ENCODE data around the gene ADARB2.

The ADARB2 gene

DNA sequence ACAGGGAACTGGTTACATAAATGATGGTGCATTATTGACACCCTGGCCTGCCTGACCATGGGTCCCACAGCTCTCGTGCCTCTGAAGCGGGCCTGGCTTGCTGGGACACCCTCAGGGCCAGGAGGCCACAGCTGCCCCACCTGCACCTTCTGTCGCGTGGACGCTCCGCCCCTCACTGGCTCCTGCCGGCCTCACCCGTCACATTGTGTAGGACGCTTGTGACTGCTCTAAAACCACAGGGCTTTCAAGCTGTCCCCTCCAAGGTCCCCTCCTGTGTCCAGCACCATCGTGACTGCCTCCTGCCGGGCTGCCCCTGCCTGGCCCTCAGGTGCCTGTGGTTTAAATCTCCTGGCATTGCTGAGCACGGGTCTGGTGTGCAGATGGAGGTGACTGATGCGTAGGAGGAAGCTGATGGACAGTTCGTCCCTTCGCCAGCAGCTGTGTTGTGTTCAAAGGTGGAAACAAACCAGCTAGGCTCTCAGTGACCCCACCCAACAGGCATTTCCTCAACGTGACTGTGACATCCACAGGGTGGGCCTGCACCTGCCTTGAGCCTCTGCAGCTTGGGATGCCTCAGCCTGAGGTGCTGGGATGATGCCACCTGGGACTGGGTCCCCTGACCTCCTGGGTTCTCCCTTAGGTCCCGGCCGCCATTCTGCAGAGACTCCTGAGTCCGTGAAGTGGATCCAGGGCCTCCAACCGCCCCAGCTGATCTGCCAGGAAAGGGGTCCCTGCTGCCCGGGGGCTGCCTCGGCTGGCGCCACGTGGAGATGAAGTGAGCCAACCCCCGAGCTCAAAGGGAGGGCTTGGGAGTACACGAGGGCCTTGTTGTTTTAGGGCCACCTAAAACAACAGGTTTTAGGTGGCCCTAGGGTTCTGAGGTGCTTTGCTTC is 532.6 kb downstream of the ADARB2 start:
- DNase-seq (ENCODE audit: low read depth): no peak

DNA sequence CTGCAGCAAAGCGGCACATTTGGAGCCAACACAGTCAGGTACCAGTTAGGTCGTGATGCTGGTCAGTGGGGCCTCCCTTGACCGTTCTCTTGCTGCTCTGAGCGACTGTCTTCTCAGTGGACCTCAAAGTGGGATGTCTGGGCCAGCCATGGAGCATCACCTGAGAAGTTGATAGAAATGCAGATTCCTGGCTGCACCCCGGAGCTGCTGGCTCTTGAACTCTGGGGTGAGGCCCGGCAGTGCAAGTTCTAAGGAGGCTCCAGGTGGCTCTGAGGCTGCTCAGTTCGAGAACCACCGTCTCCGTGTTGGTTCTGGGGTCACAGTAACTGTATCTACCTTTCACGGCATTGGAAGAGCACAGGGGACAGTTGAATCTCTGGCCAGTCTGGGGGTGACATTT is 533.6 kb downstream of the ADARB2 start:
- no peak for DNase-seq (ENCODE audit: low read depth)

- no peak for DNase-seq (ENCODE audit: low read depth)
Observed at GRCh38 chr10:1203216-1203615, 534.1 kb downstream of the ADARB2 start.

DNA sequence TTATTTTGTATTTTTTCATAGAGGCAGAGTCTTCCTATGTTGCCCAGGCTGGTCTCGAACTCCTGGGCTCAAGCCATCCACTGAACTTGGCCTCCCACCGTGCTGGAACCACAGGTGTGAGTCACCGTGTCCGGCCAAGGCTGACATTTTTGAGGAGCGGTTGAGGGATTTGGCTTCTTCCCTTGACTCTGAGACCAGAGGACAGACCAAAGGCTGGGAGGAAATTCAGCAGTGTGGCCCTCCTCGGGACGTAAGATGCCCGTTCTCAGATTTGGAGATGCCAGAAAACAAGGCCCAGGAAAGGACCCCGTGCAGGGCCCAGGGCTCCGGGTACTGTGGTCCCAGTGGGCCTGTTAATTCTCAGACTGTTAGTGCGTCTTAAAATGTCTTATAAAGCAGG is 535.0 kb downstream of the ADARB2 start:
- no peak for DNase-seq (ENCODE audit: low read depth)

DNA sequence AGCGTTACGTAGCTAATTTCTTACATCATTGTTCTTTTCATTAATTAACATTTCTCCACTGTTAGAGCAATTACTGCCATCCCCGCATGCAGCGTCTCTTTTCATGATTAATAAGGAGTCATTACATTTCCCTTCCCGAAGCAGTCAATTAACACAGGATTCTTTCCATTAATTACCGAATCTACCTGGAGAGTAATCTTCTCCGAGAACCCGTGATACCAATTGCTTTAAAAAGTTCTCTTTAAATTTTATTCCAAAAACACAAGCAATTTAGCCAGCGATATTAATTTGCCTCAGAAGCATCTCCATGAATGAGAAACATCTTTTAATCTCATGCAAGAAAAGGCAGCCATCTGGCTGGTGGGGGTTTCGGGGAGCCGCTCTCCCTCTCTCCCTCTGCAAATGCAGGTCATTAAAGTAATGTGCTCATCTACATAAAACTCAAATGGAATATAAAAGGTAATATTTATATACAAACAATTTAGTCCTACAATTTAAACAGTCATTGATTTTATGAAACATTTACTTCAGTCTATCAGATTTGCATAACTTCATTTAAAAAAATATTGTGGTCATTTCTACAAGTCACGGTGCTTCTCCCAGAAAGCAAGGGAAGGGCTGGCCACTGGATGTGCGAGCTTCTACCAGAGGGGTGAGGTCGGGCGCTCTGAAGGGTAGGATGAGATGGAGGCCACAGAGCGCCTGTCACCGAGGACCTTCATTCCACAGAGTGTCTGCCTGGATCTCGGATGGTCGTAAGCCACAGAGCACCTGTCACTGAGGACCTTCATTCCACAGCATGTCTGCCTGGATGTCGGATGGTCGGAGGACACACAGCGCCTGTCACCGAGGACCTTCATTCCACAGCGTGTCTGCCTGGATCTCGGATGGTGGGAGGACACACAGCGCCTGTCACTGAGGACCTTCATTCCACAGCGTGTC is 536.2 kb downstream of the ADARB2 start:
- no peak for DNase-seq (ENCODE audit: low read depth)

GRCh38 chr10:1199897-1200721 is 537.2 kb downstream of the ADARB2 start:
- DNase-seq (ENCODE audit: low read depth): no peak

DNA sequence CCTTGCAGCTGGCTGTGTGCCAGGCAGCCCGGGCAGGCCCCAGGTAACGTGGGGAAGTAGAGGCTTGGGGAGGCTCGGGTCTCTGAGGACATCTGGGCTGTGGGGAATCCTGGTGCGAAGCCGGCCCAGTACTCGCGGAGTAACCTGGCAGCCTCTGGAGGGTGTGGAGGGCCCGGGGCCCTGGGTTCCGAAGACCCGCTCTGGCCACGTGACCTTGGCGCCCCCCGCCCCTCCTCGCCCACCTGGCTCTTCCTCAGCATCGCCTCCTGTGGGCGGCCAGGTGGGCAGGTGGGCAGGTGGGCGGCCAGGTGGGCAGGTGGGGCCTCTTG is 538.0 kb downstream of the ADARB2 start:
- DNase-seq (ENCODE audit: low read depth): no peak

DNA sequence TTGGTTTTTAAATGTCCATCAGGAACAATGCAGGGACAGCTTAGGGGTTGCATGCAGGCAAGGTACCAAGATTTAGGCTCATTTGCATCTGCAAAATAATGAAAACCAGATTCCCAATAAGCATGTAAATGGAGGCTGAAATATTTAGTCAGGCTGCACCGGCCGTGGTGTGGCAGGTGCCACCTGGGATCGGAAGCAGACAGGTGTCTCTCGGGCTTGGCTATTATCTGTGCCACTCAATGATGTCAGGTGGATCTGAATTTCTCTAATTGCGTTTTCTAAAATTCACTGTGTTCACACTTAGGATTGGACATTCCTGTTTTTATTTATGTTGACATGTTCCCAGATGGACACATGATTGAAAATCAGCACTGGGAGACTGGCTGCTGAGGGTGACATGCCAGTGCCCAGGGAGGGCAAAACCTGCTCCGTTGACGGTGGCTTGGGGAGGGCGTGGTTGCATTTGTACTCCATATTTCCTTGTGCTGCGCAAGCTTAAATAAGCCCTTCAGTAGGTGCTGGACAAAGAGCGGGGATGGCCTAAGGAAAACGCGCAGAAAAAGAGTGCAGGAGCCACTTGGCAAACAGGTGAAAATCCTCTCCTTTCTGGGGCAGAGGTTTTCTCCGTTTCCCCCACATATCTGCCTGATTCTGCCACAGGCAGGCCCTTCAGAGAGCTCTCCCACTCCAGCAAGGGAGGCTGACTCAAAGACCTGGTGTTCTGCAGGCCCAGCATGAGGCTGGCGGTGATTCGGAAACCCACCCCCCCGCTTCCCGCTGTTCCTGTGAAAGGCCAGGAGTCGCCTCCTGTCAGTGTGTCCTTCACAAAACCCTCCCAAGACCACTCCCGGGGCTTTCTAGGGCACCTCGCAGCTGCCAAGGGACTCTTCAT is 538.6 kb downstream of the ADARB2 start:
- DNase-seq (ENCODE audit: low read depth): no peak

DNA sequence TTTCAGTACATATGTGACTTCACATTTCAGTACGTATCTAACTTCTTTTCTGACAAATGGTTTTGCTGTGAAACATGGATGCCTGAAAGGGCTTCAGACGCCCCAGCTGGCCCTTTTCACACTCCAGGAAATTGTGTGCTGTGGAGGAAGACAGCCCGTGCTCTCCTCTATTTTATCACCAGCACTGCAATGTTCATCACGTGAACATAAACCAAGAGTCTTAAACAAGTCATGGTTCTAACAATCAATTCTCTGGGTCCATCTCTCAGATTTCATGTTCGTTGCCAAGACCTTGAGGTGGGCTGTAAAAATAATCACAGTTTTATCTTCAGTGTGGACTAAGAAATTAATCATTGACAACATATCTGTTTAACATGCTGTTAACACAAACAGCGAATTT is 539.9 kb downstream of the ADARB2 start:
- DNase-seq (ENCODE audit: low read depth): no peak

DNA sequence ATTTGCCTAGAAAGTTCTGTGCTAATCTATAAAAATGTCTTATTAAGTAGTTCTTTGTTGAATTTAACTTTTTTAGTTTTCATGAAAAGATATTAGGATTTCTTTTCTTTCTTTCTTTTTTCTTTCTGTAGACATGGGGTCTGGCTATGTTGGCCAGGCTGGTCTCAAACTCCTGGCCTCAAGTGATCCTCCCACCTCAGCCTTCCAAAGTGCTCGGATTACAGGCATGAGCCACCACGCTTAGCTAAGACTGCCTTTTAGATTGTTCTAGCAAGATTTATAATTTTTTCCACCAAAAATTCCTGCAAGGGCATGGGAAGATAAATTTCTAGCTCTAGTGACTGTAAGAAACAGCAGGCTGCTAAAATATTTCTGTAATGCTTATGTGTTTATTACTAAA is 540.7 kb downstream of the ADARB2 start:
- DNase-seq (ENCODE audit: low read depth): no peak

DNA sequence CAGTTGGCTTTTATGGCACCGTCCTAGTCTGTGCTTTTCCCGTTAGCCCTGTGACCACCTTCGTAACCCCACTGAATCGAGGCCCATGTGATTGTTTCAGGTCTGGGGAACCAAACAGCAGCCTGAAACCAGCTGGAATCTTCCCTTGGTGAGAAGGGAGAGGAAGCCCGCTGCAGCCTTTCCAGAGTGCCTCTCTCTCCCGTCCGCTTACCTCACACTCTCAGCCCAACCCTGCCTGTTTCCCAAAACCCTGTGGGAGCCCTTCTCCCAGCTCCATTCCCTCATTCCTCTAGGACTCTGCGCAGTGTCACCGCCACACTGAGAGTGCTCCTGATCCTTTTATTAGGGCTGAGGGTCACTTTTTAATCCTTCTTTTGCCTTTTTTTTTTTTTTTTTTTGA is 541.5 kb downstream of the ADARB2 start:
- DNase-seq (ENCODE audit: low read depth): no peak

DNA sequence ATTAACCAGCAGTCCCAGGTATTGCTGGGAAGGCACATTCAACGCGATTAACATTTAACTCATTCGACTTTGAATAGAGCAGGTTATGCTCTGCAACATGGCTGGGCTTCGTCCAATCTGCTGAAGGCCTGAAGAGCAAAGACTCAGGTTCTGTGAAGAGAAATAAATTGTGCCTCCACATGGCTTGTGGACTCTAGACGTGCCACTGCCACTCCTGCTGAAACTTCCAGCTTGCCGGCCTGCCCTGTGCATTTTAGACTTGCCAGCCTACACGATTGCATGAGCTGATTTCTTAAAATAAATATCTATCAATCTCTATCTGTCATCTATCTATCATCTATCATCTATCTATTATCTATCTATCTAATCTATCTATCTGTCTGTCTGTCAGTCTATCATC is 543.2 kb downstream of the ADARB2 start:
- DNase-seq (ENCODE audit: low read depth): no peak

- DNase-seq (ENCODE audit: low read depth): no peak
Observed at GRCh38 chr10:1193561-1193960, 543.8 kb downstream of the ADARB2 start.

DNA sequence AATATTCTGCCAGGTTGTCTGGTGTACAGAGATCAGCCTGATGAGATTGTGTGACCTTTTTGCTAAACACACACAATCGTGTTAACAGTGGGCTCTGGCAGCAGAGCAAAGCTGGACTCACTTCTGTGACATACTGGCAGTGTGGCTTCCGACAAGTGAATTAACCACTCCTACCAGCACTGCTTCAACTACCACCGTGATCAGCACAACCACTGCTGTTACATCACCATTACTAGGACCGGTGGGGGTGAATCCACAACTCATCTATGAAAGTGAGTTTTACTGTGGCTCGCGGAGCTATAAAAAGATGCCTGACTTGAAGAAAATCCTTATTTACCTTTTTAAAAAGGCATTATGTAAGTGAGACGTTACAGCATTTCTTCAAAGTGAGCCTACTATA is 545.6 kb downstream of the ADARB2 start:
- DNase-seq (ENCODE audit: low read depth): no peak

DNA sequence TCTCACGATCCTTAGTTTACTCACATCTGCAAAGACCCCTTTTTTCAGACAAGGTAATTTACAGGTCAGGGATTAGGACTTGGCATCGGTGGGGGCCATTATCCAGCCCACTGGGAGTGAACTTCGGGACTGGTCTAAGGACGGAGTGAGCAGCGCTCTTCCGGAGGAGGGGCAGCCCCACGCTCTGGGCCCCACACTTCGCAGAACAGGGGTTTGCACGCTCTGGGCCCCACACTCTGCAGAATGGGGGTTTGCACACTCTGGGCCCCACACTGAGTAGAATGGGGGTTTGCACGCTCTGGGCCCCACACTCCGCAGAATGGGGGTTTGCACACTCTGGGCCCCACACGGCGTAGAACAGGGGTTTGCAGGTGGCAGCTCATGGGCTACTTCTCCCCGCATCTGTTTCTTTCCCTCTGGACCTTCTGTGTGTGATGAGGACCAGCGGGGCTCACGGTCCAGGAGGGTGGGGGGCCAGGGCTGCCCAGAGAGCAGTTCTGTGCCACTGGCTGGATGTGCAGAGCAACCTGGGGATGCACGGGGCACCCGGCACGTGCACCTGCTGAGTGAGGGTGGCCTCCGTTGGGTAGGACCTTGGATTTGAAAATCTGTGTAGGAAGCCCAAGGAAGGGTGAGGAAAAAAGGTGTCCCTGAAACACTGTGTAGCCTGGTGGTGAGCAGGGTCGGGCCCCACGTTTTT is 546.4 kb downstream of the ADARB2 start:
- no peak for DNase-seq (ENCODE audit: low read depth)

DNA sequence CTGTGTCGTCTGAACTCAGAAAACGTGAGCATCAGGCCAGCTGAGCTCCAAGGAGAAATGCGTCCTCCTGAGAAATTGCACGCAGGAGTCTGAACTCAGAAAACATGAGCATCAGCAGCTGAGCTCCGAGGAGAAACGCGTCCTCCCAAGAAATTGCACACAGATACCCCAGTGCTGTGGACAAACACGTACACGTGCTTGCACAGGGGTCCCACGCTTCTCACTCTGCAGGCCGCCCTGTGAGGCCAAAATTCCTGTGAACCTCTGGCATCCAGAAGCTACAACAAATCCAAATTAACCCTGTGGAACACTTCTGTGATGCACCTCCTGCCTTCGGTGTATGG is 547.3 kb downstream of the ADARB2 start:
- DNase-seq (ENCODE audit: low read depth): no peak

DNA sequence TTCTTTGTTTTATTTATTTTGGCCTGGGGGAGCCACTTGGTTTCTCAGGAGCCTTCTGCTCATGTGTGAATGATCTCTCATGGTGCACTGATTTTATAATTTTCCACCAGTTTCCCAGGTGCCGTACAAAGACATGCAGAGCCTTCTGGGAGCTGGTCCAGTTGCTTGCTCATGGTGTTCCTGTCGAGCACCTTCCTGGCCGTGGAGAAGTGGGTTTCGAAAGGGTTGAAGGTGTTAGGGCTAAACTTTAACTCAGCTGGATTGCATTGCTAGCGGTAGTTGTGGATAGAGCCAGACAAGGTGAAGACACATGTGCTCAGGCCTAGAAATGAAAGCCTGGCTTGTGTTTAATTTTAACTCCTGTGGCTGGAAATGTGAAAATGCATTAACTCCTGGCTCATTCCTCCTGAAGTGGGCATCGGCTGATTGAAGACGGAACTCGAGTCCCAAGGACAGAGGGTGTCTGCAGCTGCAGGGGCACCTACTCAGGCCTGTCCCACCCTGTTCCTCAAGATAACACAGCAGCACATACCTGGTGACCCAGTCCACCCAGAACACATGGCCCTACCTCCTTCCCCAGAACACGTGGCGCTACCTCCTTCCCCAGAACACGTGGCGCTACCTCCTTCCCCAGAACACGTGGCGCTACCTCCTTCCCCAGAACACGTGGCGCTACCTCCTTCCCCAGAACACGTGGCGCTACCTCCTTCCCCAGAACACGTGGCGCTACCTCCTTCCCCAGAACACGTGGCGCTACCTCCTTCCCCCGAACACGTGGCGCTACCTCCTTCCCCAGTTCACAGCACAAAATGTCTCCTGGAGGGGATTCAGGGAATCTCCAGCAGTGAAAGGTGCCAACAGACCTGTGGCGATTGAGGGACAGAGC is 547.9 kb downstream of the ADARB2 start:
- no peak for DNase-seq (ENCODE audit: low read depth)

GRCh38 chr10:1188558-1189135 is 548.7 kb downstream of the ADARB2 start:
- no peak for DNase-seq (ENCODE audit: low read depth)

- no peak for DNase-seq (ENCODE audit: low read depth)
Observed at GRCh38 chr10:1187855-1188557, 549.3 kb downstream of the ADARB2 start.
